ENCODE data around the gene CENPU. TPM values are rescaled to one million over a fixed set of nuclear protein-coding genes. Genes with fewer than 3 reads are reported as not detected.
A peak's percentile ranks its signal among the peaks of the same experiment; 100 is the strongest.
"Not testable (repeated sequence)": the region's sequence is repeated elsewhere in the genome, so short reads cannot be mapped to it uniquely, and the experiment has no call there.

CENPU gene
- total RNA-seq, 1 experiment from 2014 or later: 93.6 TPM

DNA sequence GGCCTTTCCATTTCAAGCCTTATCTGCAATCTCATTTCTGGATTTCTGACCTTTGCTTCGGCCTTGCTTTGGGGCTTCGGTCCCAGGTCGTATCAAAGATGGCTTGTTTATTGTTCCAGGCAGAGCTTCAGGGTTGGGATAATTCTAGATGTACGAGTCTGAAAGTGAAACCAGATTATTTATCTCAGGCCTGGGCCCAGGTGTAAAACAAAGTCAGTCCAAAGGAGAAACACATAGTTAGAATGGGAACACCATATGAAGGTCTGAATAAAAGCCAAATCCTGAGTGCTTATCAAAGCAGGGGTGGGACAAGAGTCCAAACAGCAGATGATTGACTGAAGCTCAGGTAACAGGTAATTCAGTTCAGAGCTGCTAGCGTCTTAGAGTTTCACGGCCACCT lies 67.2 kb downstream of the CENPU start:
- no peak for DNase-seq (ENCODE audit: low read depth)

DNA sequence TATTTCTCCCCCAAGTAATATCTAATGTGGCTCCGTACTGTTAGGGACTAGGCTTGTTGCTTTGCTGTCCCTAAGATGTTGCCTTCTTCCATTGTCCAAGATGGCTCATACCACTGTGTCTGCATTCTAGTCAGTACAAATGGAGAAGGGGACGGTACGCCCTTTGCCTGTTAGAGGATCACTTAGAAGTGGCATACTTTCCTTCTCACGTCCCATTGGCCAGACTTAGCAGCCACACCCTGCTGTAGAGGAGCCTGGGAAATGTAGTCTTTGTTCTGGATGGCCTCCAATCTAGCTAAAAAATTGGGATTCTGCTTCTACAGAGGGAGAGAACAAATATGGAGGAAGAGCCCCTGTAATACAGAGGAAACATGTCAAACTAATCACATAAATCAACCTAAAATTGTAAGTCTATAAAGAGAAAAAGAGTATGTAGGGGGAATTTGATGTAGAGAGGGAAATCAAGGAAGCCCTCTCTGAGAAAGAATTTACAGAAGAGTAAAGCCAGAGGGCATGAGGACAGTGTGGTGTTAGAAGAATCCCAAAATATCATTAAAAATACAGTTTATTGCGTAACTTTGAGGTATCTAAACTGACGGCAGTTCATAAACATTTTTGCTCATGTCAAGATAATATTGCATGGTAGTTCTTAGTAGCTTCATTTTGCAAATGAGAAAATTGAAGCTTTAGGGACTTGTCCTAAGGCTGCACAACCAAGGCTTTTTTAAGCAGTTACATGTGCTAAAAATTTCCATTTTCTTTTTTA lies 69.3 kb downstream of the CENPU start:
- peak; percentile 29 for DNase-seq (ENCODE audit: low read depth)

DNA sequence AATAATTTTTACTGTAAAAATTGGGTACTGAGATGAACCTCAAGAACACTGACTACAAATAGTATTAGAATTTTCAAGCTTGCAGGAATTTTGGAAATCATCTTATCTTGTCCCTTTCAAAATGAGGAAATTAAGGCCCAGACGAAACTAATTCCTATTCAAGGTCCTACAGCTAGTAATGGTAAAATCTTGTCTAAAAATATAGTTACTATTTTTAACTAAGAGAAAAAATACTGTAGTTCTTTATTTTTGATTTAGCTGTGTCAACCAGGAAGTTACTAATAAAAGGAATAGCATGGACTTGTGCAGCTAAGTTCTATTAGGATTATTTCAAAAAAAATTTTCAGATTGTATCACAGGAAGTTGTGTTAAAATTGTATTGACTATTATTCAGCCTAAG lies 71.7 kb downstream of the CENPU start:
- no peak for DNase-seq (ENCODE audit: low read depth)

DNA sequence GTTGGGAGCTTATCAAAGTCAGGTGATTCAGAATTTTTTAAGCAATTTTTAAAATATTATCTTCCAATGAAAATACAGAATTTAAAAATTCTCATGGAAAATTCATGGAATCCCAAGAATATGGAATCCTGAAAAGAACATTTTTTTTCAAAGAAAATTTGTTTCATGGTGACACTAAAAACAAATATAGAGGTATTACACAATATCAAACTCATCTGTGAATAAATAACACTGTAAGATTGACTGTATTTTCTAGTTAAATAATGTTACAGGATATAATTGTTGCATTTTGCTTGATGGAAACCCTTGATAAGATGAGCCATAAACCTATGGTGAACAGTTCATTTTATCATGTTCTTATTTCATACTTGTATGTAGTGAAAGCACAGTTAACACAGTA lies 72.9 kb downstream of the CENPU start:
- DNase-seq (ENCODE audit: low read depth): no peak

DNA sequence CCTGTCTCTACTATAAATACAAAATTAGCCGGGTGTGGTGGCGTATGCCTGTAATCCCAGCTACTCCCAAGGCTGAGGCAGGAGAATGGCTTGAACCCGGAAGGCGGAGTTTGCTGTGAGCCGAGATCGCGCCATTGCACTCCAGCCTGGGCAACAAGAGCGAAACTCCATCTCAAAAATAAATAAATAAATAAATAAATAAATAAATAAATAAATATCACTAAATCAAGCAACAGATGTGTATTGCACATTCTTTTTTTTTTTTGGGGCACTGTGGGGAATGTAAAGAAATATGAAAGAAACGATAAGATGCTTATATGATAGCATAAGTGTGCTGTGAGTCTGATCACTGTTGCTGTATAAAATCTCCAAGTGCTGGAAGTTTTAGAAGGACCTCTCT lies 76.1 kb downstream of the CENPU start:
- DNase-seq (ENCODE audit: low read depth): not testable (repeated sequence)

DNA sequence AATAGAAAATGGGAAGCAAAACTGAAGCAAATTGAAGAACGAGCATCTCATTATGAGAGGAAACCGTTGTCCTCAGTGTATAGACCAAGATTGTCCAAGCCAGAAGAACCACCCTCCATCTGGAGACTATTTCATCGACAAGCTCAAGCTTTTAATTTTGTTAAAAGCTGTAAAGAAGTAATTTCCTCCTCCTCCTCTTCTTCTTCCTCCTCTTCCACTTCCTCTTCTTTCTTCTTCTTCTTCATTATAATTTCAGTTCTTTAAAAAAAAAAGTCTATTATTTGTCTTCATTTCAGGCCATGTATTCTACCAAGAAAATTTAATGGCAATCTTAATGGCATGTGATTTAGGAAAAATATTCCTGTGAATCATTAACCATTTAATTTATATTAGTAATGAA lies 76.8 kb downstream of the CENPU start:
- no peak for DNase-seq (ENCODE audit: low read depth)

DNA sequence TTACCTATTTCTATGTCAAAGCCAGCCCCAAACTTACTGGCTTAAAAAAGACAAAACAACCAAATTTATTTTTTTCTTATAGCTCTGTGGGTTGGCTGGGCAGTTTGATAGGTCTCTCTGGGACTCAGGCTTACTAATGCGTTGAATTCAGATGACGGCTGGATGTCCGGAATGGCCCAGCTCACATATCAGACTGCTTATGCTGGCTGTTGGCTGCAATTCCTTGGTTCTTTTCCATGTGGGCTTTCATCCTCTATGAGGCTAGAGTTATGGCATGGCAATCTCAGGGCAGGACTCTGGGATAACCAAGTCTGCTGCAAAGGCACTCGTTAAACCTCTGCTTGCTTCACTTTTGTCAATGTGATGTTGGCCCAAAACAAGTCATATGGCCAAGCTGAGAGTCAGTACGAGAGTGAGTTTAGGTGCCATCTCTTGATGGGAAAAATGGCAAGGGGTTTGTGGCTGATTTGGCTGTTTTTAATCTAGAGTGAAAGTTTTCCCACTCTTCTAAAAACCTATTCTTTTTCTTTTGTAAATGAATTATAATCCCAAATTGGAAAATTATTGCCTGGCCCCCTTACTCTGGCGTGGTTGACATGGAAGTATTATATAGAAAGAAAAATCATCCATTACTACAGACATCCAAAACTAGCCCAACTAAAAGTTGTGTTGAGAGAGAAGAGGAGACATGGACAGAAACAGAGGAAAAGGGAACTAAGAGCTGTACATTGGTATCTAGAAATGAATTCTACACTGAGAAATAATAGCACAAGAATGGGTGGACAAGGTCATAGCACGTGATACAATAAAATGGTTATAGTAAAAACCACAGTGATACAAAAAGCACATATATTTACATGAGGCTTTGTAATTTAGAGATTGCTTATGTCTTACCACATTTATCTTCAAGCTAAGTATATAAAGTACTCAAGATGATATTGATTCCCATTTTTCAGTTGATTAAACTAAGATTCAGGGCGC lies 77.7 kb downstream of the CENPU start:
- DNase-seq (ENCODE audit: low read depth): no peak

DNA sequence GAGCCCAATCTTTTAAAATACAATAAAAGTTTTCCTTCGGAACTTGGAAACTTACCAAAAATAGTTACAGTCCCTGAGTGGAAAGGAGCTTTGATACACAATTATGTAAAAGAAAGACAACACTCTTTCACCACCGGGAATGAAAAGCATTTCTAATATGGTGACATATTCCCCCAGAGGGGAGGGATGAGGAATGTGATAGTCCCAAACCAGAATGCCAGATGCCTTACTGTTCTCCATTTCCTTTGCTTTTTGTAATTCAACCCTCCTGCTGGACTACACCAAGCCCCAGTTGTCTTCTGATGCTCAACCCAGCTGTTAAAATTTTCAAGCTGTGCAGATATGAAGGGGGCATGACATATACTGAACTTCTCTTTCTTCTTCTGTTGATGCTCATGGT lies 80.2 kb downstream of the CENPU start:
- DNase-seq (ENCODE audit: low read depth): peak; percentile 74

DNA sequence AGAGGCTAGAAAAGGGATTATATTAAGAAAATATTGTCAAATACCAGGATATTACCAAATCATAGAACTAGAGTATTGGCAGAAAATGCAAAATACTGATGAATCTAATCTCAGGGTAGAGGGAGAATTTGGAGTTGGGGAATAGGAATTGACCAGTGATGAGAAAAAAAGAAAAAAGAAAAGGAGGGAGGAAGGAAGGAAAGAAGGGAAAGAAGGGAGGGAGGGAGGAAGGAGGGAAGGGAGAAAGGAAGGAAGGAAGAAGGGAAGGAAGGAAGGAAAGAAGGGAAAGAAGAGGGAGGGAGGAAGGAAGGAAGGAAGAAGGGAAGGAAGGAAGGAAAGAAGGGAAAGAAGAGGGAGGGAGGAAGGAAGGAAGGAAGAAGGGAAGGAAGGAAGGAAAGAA lies 81.2 kb downstream of the CENPU start:
- DNase-seq (ENCODE audit: low read depth): not testable (repeated sequence)

DNA sequence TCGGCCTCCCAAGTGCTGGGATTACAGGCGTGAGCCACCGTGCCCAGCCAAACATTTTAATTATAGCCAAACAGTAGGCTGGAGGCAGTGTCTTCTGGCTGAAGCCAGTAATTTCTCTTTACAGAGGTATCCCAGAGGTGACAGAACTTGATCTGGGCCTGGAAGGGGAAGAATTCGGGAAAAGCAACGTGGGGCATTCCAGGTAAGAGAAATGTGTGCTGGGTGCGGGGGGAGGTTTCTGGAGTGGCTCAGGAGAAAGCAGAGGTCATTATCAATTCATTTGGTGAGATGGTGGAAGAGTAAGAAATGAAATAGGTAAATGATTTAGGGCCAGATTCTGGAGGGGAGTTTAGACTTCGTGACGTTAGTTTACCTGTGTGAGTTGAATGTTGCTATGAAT lies 82.0 kb downstream of the CENPU start:
- DNase-seq (ENCODE audit: low read depth): no peak

DNA sequence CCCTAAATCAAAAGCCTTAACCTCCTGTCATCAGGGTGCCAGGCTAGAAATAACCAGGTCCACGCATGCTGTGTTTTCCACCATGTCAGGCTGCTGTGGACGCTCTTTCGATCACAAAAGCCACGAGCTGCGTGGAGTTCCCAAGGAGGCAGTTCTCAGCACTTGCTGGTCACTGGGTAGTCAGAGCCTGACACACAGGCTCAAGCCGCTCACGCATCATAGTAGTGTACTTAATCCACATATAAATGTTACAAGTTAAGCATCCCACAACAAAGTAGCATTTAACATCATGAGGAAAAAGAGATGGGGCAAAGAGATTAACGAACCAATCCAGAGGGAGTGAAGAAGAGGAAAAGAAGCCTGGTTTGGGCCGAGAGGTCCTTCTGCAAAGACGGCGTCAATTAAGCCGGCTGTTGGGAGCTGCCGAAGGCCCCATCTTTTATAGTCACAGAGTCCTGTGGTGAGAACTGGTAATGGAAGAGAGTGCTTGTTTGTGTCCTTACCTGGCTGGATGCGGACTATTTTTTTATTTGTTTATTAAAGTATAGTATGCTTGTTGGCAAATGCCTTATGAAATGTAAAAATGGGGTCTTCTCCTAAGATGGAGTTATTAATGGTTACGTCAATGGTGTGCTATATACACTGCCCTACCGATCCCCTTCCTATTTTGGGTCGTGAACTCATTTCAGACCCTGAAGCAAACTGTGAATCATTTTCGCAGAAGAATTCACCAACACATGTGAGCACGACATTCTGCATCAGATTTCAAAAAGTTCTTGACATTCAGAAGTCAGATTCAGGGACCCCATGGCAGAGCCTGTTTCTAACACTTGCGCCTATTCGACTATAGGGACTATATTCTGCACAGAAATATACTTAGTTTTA lies 83.7 kb downstream of the CENPU start:
- DNase-seq (ENCODE audit: low read depth): peak; percentile 37

DNA sequence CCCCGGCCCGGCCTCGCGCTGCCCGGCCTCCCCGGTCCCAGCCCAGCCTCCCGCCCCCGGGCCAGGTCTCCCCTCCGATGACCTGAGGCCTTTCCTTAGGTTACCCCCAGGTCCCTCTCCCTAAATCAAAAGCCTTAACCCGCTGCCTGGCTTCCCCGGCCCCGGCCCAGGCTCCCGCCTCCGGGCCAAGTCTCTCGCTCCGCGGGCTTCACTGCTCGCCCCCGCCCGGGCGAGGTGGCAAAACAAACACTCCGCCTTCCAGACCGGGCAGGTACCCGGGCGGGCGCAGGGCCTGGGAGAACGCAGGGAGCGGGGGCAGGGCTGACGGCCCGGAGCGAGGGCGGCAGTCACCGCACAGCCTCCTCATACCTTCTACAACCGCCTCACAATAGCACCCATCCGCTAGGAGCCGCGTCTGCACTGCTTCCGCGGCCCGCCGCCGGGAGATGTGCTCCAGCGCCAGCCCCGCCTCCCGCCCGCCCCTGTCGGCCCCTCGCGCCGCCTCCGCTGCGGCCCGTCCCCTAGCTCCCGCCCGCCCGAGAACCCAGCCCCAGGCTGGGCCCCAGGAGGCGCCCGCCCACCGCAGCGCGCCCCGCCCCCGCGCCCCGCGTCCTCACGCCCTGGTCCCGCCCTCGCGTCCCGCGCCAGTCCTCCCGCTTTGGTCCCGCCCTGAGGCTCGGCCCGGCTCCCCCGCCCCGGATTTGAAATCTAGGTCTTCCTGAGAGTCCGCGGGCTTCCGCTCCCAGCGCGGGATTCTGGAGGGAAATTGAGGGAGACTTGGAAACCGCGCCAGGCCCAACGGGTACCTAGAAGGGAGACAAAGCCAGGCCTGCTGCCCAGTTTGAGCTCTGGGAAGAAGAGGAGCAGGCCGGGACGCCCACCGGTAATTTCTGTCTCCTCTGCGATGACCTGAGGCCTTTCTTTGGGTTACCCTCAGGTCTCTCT lies 84.6 kb downstream of the CENPU start, which contains the start of the genes CASP3 and PRIMPOL:
CASP3 (minus strand) TSS at position 422 of the 945 bp plus-strand sequence. CDS start 10,994 bp downstream, outside the sequence.
PRIMPOL (plus strand) TSS at position 713 of the 945 bp plus-strand sequence. CDS start 7,403 bp downstream, outside the sequence.
- peak; percentile 91 for DNase-seq (ENCODE audit: low read depth)

DNA sequence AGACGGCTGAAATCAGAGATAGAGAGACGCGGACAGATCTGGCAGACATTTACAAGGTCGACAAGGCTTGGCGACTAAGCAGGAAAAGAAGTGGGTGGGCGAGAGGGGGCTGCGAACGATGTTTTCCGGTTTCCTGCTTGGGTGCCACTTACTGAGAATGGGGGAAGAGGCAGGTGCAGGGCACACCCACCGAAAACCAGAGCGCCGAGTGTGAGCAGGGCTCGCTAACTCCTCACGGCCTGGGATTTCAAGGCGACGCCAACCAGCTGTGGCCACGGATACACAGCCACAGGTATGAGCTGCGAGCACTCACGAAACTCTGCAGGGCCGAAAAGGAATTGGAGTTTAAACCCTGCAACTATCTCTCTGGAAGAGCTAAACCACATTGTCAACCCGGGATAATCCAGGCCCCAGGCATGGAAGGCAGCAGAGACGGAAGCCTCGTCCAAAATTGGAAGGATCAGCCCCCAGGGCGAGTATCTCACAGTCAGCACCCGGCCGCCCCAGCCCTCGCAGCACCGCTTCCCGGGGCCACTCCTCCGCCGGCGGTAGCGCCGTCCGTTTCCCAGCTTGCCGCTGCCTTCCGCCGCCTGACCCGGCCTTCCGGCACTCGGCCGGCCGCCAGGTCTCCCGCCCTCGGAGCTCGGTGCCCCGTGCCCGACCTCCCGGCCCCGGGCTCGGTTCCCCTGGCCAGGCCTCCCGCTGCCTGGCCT lies 85.4 kb downstream of the CENPU start:
- DNase-seq (ENCODE audit: low read depth): peak; percentile 81

DNA sequence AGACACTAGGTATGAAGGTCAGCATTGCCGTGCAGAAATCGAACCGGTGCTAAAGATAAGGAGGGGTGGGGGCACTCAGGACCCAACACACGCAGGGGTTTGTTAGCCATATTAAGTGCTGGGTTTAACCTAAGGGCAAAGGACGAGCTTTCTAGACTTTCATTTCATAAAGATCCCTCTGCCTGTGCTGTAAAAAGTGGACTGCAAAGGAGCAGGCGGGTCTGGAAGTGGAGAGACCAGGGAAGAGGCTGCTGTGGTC lies 85.9 kb downstream of the CENPU start:
- no peak for DNase-seq (ENCODE audit: low read depth)

DNA sequence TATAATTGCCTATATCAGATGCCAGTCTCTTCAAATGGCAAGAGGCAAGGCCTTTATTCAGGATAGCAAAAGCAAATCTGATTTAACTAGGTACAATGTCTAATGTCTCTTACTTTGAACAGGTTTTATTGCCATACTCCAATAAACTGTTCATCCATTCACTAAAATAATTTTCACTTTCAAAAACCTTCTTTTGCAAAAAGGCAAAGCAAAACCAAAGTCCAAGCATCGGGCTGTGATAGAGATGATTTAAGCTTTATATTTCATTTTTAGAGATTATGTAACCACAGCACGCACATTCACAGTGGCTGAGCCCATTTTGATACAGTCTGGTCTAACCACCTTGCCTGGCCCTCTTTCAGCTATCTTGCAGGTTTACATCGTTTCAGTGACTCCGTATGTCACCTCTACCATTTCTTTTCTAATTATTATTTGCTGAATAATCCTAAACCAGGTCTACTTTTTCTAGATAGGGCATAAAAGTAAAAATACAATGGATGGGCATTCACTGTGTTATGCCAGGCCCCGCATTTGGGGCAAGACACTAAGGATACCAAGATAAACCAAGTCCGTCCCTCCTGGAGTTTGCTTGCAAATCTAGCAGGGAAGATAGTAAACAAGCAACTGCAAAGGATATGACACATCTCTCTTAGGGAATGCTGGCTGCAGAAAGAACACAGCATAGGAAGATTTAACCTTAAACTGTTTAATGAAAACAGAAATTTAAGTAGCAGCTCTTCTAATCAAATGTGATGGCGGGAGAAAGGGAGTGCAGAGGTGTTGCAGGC lies 86.4 kb downstream of the CENPU start:
- peak; percentile 3 for DNase-seq (ENCODE audit: low read depth)

DNA sequence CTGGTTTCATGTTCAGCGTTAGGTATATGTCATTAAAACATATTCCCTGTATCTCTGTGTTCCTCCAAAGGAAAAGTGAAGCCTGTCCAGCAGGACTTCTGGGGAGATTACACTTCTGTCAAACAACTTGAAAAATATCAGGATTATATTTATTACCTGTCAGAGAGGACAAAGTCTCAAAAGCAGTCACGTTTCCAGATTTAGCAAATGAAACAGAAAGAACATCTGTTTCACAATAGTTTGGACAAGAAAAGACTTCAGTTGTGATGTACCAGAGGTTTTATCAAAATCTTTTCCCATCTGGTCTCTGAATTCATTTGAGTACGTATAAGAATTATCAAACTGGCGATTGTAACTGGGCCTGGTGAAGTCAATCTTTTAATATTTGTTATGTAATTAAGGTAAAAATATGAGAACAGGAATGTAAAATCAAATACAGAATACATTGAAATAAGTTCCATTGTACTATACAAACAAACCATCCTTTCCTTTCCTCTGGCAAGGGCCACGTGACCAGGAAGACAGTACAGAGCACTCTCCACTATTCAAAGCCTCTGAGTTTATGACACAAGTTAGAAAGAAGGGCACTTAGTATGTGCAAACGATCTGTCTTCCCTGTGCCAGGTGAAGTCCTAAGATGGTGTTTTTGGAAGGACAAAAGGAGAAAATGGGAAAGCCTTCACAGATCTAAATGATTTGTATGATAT lies 87.8 kb downstream of the CENPU start:
- no peak for DNase-seq (ENCODE audit: low read depth)

DNA sequence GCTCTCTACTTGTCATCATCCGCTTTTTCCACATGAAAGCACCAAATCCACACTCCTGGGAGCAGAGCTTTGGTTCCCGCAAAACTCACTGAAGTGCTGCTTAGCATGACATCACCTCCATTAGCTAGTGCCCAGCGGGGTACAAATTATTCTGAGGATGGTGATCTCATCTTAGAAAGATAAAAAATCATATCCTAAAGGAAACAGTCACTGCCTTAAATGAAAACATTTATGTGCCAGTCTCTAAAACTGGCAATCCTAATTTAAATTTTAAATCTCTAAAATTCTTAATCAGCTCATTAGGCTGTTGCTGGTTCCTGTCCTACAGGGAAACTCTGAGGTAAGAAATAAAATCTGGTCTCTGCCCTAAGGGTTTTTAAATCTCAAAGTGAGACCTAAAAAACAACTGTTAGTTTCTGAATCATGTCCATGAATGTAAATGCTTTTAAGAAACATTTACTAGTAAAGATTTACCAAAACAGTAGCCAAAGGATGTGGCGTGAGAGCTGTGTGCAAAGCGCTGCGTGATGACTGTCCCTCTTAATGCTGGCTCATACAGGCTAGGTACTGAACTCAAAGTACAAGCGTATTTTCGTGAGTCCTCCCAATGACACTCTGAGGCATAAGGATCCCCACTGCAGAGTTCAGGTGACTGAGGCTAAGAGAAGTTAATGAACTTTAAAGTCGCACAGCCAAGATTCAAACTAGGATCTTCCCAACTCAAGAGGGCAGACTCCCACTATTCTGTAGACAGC lies 89.2 kb downstream of the CENPU start:
- no peak for DNase-seq (ENCODE audit: low read depth)
